Type B pancreatic cell (in vitro differentiated cells): ENCODE results near the gene HOXA2. TPM values are rescaled to one million over a fixed set of nuclear protein-coding genes. Genes with fewer than 3 reads are reported as not detected.

Source experiments
- DNase-seq: peaks from one replicate; pipeline ENCODE4 v3.0.0; 2021; ENCODE audit warnings: mixed read lengths; ENCODE audit not compliant: unreplicated experiment; ENCODE audit errors: extremely low spot score
- H3K27ac Mint-ChIP-seq: 2 replicates; pipeline ENCODE4 v1.8.0; 2021; ENCODE audit warnings: mild to moderate bottlenecking, mixed read lengths
- H3K27me3 Mint-ChIP-seq: 2 replicates; pipeline ENCODE4 v1.8.0; 2021; ENCODE audit warnings: mixed read lengths
- H3K36me3 Mint-ChIP-seq: 2 replicates; pipeline ENCODE4 v1.8.0; 2021; ENCODE audit warnings: mixed read lengths
- H3K4me1 Mint-ChIP-seq: one replicate; pipeline ENCODE4 v1.8.0; 2021; ENCODE audit warnings: mixed read lengths; ENCODE audit not compliant: unreplicated experiment
- H3K4me3 Mint-ChIP-seq: 2 replicates; pipeline ENCODE4 v1.8.0; 2021; ENCODE audit warnings: mild to moderate bottlenecking, mixed read lengths
- H3K9me3 Mint-ChIP-seq: 2 replicates; pipeline ENCODE4 v1.8.0; 2021; ENCODE audit warnings: mixed read lengths
- total RNA-seq: library from RNA; stranded (reverse); gene quantifications from 2 replicates; pipeline ENCODE4 v1.2.1, GENCODE V29; 2021; ENCODE audit warnings: low replicate concordance
- TF ChIP-seq, protein P1 (sequence below): fragments of 200-600 bp; sonication (generic); conservative IDR thresholded peaks from 2 replicates; pipeline ENCODE4 v1.5.0; 2021; ENCODE audit warnings: antibody characterized with exemption, mild to moderate bottlenecking

Gene HOXA2
- total RNA-seq, 1 donor from 2014 or later = 26.8 TPM

DNA sequence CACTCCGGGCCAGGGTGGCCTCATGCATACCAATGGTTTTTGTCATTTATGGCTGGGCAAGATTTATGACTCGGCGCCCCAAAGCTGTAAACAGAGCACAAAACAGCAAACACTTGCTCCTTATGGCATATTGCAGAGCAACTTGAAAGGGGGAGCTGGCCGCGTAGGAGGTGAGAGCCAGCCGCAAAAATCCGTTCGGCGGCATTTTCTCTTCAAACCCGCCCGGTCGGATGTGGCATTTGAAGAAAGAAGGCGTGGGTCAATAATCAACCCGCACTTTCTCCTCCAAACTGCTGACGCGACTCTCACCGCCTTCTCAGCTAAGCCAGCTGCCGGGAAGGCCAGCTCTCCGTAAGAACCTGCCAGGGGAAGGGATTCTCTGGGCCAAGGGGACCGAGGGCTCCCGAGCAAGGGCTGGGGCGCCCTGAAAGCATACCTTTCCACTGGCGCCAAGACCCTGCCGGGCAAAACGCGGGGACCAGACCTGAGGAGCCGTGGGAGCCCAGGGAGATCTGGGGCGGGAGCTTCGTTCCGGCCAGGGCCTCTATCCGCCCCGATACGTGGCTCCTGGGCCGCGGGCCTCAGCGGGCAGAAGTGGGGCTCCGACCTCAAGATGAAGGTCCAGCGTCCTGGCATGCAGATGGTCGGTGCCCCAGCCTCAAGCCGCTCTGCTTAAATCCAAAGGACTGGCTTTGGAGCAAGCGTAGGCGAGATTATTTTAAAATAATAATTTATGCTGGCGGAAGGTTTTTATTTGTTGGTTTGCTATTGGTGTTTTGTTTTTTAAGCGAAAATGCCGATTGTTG, 12.9 kb upstream of the HOXA2 start:
- H3K27ac Mint-ChIP-seq = peak overlapping the region; percentile 99
- peak; percentile 73 for DNase-seq

GRCh38 chr7:27114881-27115220, 12.4 kb upstream of the HOXA2 start:
- peaks cover 49% of the 10 kb centered on the region for H3K27me3 Mint-ChIP-seq
- DNase-seq = no peak

More for the DNA sequence above, 12.9 kb upstream of the HOXA2 start:
- TF ChIP-seq, protein P1, sequence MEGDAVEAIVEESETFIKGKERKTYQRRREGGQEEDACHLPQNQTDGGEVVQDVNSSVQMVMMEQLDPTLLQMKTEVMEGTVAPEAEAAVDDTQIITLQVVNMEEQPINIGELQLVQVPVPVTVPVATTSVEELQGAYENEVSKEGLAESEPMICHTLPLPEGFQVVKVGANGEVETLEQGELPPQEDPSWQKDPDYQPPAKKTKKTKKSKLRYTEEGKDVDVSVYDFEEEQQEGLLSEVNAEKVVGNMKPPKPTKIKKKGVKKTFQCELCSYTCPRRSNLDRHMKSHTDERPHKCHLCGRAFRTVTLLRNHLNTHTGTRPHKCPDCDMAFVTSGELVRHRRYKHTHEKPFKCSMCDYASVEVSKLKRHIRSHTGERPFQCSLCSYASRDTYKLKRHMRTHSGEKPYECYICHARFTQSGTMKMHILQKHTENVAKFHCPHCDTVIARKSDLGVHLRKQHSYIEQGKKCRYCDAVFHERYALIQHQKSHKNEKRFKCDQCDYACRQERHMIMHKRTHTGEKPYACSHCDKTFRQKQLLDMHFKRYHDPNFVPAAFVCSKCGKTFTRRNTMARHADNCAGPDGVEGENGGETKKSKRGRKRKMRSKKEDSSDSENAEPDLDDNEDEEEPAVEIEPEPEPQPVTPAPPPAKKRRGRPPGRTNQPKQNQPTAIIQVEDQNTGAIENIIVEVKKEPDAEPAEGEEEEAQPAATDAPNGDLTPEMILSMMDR = no peak
- H3K27me3 Mint-ChIP-seq = peaks cover 47% of the 10 kb centered on the region
- H3K4me3 Mint-ChIP-seq = peak overlapping the region; percentile 91
- H3K36me3 Mint-ChIP-seq = peaks cover 58% of the 10 kb centered on the region
- H3K4me1 Mint-ChIP-seq = peaks cover 28% of the 10 kb centered on the region
- no peaks in the 10 kb centered on the region for H3K9me3 Mint-ChIP-seq

DNA sequence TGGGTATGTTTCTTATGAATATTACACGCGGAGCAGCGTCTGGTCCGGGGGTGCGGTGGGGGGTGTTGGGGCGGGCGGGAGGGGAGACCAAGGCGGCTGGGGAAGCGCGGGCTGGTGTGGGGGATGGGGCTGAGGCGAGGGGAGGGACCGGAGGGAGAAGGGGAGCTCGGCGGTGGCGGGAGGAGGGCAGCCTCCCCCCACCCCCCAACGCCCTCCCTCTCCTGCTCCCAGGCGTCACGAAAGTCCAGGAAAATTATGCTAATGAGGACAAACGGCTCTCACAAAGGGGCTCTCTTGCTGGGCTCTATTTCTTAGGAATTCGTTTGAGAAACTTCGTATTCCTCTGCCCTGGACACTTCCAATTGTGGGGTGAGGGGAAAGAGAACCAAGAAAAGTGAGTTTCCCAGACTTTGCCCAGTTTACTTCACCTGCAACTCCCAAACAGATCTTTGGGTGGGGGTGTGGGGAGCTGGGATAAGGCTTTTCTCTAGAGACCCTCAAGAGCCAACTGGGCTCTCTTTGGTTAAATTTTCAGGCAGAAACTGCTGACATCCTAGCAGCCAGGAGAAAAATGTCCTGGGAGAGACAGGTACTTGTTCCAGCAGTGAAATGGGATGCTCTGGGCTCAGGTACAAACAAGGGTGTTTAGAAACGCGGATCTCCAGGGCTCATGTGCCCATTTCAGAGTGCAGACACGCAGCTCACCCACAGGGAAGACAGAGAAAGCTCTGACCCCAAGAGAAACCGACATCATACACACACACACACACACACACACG, 11.7 kb upstream of the HOXA2 start:
- TF ChIP-seq, protein P1 = no peak
- Mint-ChIP-seq H3K4me1 (peaks cover 26% of the 10 kb centered on the region), H3K36me3 (peaks cover 61% of the 10 kb centered on the region), H3K27ac (peak overlapping the region; percentile 99), H3K4me3 (peak overlapping the region; percentile 91), H3K9me3 (no peaks in the 10 kb centered on the region), H3K27me3 (peaks cover 50% of the 10 kb centered on the region)
- peak; percentile 85 for DNase-seq

More at GRCh38 chr7:27114881-27115220, 12.4 kb upstream of the HOXA2 start:
- no peaks in the 10 kb centered on the region for H3K9me3 Mint-ChIP-seq
- H3K36me3 Mint-ChIP-seq = peaks cover 60% of the 10 kb centered on the region
- peak overlapping the region; percentile 99 for H3K27ac Mint-ChIP-seq
- H3K4me1 Mint-ChIP-seq = peaks cover 27% of the 10 kb centered on the region
- TF ChIP-seq, protein P1 = no peak
- H3K4me3 Mint-ChIP-seq = peak overlapping the region; percentile 91

DNA sequence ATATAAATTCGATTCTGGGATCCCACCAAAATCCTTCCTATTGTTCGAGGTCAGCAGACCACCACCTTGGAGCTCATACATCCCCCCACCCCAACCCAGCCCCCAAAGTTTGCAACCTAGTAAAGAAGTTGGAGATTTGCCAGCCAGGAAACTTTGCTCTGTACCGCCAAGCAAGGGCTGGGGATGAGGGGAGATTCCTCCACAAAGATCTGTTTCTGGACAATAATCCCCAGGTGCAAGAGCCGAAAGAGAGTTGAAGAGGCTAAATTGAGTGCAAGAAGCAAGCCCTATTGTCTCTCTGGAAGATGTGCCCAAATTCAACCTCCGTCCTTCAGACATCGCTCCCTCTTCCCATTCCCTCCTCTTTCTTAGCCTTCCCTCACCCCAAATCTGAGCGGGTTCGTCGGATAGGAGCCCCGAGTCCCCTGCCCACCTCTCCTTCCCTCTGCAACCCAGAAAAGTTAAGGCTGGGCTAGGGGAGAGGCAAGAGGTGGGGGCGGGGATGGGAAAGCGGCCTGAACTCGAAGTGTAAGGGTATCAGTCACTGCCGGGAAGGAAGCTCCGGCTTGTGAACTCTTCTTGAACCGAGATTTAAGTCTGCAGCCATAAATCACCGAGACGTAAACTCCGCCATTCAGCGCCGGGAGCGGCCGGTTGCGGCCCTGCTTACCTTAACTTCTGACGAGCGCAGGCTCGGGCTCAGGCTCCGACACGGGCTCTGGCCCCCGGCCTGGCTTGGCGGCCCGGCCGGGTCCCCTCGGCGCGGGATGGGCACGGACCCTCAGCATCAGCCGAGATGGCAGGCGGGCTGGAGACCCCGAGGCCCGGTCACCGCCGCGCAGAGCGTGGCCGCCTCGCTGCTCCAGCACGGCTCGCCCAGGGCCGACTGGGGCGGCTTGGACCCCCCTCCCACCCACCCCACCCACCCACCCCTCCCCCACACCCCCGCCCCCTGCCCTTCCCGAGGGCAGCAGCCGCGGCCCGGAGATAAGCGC, 10.8 kb upstream of the HOXA2 start:
- Mint-ChIP-seq H3K9me3 (no peaks in the 10 kb centered on the region), H3K27me3 (peaks cover 55% of the 10 kb centered on the region), H3K4me1 (peaks cover 23% of the 10 kb centered on the region), H3K36me3 (peaks cover 54% of the 10 kb centered on the region), H3K4me3 (peak overlapping the region; percentile 97), H3K27ac (peak overlapping the region; percentile 97)
- DNase-seq = peak; percentile 86
- TF ChIP-seq, protein P1 = no peak

DNA sequence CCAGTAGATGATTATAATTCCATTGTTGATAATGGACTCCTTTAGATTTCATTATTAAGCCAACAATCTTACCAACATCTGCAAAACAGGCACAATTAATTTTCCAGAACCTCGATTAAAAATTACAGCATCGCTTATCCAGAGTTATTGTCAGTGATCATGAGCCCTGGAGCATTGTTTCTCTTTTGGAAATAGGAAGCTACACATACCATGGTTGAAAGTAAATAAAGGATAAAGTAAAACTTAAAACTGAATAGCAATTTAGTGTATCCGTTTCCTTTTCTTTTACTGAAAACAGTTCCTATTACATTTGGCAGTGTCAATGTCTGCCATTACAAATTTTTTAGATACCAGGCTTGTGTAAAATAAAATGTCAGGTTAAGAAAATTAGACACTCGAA, 9.9 kb upstream of the HOXA2 start:
- Mint-ChIP-seq H3K27ac (peak overlapping the region; percentile 97), H3K36me3 (peaks cover 53% of the 10 kb centered on the region), H3K27me3 (peaks cover 56% of the 10 kb centered on the region), H3K4me3 (peak overlapping the region; percentile 97), H3K4me1 (peaks cover 27% of the 10 kb centered on the region), H3K9me3 (no peaks in the 10 kb centered on the region)
- TF ChIP-seq, protein P1 = no peak
- DNase-seq = no peak
